GM18526 (cell line): ENCODE results near the gene CKMT2.

ENCODE experiments used
- POLR2A ChIP-seq: IDR thresholded peaks from 3 replicates; pipeline ENCODE4 v1.6.1; 2011; ENCODE audit not compliant: insufficient read length; ENCODE audit errors: extremely low read depth

The CKMT2 gene

DNA sequence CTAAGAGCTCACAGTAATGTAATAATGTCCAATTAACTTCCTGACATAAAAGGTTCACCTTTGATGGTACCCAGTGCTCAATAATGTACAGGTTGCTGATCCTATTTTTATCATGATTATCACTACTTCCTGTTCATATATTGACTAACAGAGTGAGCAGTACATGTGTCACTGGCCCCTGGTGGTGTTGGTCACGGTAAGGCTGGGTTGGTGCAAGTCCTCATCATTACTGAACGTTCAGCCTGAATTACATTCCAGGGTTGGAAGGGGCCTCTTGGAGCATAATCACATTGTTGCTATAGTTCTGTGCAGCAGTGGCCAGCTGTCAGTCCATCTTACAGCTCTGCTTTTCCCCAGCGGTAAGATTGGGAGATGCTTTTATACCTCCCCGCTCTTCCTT lies 24.2 kb upstream of the CKMT2 start:
- no peak for TF ChIP-seq POLR2A

DNA sequence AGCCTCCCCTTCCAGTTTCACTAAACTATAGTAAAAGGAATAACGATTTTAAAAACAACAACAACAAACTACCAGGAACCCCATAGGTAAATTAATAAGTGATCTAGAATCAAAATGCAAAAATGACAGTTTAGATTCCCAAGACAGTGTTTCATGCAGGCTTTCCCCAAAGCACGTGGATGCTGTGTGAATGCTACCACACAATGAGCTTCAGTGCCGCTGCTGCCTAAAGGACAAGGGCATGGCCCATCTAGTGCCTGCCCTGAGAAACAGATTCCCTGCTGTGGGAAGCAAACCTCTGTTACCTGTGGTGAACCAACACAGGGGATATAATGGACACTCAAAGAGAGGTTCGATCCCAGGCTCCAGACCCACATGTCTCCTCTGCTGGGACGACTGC lies 23.7 kb upstream of the CKMT2 start:
- TF ChIP-seq POLR2A: no peak

DNA sequence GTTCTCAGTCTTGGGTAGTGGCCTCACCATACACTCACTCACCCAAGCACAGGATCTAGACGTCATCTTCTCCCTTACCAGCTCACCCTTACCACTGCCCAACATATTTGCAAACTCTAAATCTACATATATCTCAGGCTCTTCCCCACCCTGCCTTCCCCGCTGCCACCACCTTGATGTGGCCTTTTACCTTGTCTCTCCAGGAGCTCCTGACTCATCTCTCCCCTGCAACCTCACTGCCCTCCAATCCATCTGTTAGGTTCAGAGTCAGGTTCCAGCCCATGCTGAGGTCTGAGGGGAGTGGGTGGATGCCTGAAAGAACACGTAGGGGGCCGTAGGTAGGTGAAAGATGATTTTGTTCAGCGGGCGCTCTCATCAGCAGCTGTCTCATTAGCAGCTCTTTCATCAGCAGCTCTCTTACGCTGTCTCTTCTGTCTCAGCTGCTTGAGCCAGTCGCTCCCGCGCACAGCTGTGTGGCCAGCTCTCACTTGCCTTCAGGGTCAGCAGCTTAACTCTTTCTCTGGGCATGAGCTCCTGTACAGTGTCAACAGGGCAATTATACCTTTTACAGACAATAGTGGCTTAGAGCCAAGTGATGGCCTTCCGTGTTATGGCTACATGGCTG lies 23.1 kb upstream of the CKMT2 start:
- TF ChIP-seq POLR2A: no peak

DNA sequence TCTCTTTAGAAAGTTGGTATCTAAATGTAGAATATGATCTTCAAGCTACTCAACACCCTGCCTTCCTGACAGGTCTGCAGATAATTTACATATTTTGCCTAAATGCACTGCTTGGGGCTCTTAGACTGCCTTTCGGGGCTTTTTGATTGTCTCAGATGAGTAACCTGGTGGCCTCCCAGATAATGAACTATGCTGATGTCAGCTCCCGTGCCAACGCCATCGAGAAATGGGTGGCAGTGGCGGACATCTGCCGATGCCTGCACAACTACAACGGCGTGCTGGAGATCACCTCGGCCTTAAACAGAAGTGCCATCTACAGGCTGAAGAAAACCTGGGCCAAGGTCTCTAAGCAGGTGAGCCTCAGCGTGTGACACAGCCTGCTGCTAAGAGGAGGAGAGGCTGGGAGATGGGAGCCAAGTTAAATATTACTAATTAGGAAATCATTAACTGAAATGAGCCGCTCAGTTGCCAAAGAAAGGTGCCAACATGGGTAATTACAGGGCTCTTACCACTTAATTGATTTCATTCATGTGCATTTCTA lies 20.8 kb upstream of the CKMT2 start:
- TF ChIP-seq POLR2A: no peak

DNA sequence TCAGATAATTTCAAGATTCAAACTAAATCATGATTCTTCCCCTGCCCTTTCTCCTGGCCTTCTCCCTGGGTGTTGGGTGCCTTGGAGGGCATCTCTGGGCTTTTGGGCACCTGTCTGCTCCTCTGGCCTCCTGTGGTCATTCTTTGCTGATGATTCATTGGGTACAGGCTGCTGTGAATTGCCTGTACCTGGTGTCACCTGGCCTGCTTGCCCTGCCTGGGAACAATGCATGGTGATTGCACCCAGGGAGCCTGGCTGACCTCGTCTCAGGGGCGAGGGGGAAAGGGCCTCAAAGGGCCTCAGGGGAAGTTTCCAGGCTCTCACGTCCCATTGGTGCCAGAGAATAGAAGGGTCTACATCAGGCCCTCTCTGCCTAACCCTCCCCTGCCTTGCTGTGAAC lies 20.1 kb upstream of the CKMT2 start:
- no peak for TF ChIP-seq POLR2A

DNA sequence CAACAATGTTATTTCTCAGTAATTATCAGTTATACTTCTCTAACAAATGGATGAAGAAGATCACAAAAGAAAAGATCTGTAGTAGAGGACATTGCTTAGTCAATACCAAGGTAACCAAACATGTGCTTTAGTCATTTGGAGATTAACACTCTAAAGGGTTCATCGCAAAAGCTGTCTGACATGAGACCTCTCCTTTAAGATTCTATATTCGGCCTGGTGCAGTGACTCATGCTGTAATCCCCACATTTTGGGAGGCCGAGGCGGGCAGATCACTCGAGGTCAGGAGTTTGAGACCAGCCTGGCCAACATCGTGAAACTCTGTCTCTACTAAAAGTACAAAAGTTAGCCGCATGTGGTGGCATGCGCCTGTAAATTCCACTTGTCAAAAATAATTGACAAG lies 18.3 kb upstream of the CKMT2 start:
- TF ChIP-seq POLR2A: no peak

DNA sequence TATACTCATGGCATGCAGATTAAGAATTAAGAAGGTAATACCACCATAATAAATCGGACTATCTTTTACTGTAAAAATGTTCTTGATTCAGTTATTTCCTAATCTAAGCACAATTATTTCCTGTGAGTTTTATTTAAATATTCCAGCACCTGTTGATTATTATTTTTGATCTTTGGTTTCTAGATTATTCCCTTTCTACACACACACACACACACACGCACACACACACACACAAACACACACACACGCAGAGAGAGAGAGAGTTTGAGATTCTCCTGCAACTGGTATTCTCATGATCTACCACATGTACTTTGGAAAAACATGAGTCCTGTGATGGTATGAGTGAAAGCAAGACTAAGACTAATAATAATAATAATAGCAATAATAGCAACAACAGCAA lies 17.0 kb upstream of the CKMT2 start:
- TF ChIP-seq POLR2A: no peak

DNA sequence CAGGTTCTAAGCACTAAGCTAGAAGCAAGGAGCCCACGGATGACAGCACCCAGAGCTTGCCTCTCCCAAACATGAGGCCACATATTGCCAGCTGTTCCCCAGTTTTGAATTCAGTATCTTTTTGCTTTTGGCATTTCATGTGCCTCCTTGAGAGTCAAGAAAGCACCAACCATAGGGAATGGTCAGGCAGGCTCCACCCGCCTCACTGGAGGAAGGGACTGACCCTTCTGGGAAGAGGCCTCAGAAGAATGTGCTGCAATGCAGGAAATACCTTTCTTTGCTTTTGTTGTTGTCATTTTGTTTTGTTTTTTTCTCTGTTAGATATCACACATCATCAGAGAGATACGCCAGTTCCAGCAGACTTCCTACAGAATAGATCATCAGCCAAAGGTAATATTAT lies 13.7 kb upstream of the CKMT2 start:
- no peak for TF ChIP-seq POLR2A

DNA sequence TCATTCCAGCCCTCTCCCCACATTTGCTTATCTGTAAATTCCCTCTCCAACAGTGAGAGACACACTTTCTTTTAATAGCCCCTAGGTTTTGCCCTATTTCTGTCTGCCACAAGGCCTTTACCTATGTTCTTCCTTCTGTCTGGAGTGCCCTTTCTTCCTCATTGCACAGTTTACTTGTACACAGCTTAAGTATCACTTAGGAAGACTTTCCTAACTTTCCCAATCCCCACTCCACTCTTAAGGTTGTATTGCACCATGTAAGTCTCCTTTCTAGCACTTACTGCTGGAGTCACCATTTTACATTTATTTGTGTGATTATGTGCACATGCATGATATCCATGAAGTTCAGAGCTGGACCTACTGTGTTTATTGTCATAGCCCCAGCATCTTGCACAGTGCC lies 10.8 kb upstream of the CKMT2 start:
- no peak for TF ChIP-seq POLR2A

DNA sequence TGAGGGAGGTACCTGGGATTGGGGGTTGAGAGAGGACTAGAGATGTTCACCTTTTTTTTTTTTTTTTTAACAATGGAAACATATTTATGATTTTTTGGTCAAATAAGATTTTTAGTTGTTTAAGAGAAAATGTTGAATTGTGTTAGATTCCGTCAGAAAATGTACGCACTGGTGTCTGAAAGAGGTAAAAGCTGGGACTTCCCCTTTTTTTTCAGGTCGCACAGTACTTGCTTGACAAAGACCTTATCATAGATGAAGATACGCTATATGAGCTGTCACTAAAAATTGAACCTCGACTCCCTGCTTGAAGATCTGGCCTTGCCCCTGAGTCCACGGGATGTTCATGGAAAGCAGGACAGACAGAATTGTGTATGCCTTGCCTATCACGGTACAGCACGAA lies 7.7 kb upstream of the CKMT2 start:
- TF ChIP-seq POLR2A: no peak

DNA sequence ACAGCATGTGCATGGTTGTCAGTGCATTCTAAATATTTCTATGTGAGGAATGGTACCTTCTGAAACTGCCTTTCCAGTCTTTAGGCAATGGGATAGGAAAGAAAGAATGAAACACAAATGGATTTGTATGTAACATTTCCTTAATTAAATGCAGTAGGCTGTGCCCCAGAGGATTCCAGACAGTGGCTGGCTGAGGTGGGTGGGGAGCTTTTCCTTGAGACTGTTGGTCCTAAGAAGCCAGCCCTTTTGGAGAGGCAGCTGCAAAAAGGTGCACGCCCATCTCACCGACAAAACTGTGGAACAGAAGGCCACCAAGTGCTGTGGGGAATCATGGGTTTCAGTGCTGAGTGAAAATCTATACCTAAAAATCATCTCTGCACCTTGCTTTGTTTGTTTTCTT lies 6.8 kb upstream of the CKMT2 start:
- TF ChIP-seq POLR2A: no peak

DNA sequence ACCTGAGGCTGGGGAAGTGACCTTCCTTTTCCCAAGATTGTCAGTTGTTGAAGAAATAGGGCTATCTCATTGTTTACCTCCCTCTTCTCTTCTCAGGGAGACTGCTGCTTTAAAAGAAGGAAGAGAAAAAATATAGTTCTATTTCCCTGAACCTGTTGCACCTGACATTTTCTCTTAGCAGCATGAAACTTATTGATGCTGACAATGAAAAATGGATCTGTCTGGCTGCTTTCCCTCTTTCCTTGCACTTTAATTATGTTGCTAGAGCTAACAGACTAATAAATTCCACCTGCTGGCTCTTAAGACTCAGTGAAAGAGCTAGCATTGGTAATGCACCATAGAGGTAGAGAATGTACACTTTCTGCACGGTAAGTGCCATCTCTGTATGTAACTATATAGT lies 6.2 kb upstream of the CKMT2 start:
- TF ChIP-seq POLR2A: no peak

DNA sequence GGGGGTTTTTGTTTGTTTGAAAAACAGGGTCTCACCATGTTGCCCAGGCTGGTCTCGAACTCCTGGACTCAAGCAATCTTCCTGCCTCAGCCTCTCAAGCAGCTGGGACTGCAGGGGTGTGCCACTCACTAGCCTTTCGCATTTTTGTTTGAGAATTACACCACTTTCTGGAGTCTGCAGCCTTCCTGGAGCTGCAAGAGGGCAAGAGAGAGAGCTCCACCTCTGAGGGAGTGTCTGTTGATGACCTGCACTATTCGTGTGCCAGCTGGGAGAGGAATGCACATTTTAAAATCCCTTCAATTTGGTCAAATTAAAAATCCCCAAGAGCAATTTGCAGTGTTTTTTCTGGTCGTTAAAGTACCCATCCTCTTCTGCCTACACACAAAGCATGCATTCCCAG lies 5.0 kb upstream of the CKMT2 start:
- no peak for TF ChIP-seq POLR2A

DNA sequence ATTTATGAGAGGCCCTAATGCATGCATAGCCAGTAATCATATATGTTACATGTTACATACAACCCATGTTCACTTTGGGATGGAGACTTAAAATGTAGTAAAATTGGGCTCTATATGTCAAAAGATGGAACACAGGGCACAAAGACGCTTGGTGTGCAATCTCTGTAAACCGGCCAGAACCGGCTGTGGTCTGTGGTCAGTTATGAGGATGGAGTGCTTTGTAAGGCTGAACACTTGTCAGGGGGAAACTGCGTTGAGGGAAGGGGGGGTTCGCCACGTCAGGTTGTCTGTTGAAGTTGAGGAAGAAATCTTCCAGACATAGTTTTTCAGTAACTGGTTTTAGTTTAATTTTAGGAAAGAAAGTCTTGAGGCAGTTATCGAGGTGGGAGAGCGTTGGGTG lies 2.7 kb upstream of the CKMT2 start:
- no peak for TF ChIP-seq POLR2A

DNA sequence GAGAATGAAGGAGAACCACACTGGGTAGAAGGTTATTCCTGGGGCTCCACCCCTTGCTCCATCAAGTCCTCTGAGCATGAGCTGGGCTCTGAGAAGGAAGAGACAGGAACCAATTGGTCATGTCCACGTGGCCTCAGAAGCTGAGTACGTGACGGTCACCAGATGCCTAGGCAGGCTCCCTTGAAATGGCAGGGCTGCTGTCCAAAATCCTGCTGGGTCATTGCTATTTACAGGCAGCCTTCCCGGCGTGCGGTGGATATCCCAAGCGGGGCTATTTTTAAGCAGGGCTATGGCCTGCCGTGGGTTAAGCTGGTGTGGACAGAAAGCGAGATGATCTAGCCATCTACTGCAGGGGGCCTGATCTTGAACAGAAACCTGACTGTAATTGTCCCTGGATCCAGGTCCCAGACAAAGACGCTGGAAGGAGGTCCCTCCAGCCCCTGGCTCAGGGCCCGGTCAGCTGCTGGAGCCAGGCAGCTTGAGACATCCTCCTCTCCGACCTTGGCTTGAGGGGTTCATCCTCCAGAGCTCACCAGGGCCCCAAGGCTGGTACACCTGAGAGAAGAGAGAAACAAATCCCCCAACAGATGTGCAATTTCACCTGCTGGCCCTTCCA lies 550 bp upstream of the CKMT2 start:
- TF ChIP-seq POLR2A: no peak

DNA sequence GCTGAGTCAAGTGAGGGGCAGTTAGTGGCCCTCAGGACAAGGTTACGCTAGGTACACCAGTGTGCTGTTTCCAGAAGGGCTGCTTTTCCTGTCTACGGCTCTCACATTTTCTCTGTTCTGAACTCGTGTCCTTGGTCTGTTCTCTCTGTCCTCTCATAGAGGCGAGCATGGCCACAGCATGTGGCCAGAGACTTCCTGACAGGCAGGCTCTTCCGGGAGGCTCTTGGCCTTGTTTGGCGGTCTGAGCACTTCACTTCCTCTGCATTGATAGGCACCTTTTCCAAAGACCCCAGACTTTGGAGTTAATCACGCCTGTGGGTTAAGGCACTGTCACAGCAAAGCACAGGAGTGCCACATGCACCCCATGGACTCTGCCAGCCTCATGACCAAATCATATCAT lies 1.2 kb downstream of the CKMT2 start:
- no peak for TF ChIP-seq POLR2A

DNA sequence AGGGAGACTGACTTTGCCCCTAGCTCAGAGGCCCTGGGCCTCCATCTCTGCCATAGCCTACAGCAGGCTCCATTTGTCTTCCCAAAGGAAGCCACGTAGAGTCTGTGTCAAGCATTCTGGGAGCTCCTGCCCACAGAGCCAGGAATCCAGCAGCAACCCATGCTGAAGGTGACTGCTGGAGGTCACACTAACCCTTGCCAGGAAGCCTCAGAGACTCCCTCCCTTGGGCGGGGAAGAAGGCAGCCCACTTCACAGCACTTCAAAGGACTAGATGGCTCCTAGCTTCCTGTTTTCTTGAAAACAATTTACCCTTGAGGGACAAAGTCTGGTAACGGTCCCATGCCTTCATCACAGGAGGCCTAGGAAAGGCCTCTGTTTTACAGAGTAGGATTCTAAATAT lies 1.7 kb downstream of the CKMT2 start:
- TF ChIP-seq POLR2A: no peak
